ENCODE results near the gene AUP1. TPM values are rescaled to one million over a fixed set of nuclear protein-coding genes. Genes with fewer than 3 reads are reported as not detected.
A peak's percentile ranks its signal among the peaks of the same experiment; 100 is the strongest.

AUP1 gene
- total RNA-seq, 1 experiment from 2014 or later, result 154 TPM

DNA sequence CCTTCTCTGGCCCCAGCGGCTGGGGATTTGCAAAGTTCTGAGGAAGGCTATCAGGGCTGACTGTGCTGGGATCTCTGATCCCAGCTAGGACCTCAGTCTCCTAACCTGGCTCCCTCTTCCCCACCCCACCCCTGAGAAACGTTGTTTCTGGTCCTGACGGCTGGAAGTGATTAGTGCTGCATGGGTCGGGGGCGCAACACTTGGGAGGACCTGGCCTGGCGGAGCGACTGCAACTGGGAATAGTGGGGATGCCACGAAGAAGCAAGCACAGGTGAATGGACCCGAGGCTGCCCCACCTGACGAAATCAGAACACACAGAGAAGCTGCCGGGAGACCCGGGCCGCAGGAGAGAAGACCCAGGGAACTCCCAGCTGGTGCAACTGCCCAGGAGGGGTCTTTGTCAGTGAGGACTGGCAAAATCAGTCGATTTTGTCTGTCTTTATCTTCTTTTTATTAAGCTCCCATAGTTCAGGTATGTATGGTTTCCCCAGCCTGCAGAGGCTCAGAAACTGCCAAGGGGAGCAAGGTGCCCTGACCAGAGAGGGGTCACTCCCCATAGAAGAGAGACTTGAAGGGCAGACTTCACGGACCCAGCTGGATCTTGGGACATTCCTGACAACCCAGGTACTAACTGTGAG lies 29.4 kb downstream of the AUP1 start:
- peaks cover 24% of the 10 kb centered on the region for H3K4me1 Mint-ChIP-seq (ENCODE audit: low read depth, unreplicated experiment)

DNA sequence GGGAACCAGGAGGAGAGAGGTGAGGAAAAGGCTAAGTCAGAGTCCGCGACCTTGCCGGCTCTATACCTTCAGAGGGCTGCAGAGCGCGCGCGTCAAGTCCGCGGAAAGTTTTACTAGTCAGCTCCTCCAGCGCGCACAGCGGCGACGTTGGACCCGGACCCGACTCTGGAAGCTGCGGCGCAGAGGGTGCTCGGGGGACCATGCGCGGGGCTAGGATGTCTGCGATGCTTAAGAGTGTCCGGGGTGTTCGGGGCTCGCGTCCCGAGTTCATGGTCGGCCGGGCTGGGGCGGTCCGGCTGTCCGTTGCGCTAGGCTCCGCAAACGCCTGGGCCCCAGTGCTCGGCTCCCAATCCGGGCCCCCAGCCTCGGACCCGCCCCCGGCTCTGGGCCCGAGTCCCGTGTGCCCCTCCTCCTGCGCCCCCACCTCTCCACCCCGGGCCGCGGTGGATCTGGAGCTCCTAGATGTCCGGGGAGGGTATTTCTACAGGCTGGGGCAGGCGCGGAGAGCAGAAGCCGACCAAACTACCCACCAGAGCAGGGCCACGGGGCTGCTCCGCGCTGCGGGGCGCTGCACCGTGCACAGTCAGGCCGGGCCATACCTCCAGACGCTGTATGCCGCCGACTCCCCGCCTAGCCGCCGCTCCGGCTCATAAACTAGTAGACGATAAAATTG lies 30.1 kb downstream of the AUP1 start, which contains the start of gene LBX2:
Gene LBX2 (minus strand): TSS at position 337 of the 673 bp plus-strand sequence. CDS start 66 bp downstream, at position 271.
- Histone ChIP-seq H3K36me3 (ENCODE audit: control insufficient read depth, insufficient read depth, low read length) (peaks cover 1% of the 10 kb centered on the region; the same call in 1 of the 2 replicates), H3K4me3 (ENCODE audit: low read depth, low read length) (peak within 1 kb of the TSS; percentile 65), H3K4me1 (peaks cover 50% of the 10 kb centered on the region), H3K27me3 (replicated peaks; ENCODE audit: control insufficient read depth, insufficient read depth, low read length) (no peaks in the 10 kb centered on the region), H3K9me3 (no peaks in the 10 kb centered on the region)
- no TSS peak for BruUV-seq (replicated peaks)
- peaks cover 39% of the 10 kb centered on the region for H3K36me3 Mint-ChIP-seq (ENCODE audit: insufficient read depth, unreplicated experiment)
- POLR2A ChIA-PET, result interaction anchor here (1.0 to 5.2 kb wide), 2 partner anchors 10 to 17 kb away, joined by 3 to 17 read pairs; no protein-coding TSS in a partner anchor
- no peaks in the 10 kb centered on the region for H3K27me3 Mint-ChIP-seq (ENCODE audit: insufficient read depth, unreplicated experiment)
- TF ChIP-seq, protein P1, sequence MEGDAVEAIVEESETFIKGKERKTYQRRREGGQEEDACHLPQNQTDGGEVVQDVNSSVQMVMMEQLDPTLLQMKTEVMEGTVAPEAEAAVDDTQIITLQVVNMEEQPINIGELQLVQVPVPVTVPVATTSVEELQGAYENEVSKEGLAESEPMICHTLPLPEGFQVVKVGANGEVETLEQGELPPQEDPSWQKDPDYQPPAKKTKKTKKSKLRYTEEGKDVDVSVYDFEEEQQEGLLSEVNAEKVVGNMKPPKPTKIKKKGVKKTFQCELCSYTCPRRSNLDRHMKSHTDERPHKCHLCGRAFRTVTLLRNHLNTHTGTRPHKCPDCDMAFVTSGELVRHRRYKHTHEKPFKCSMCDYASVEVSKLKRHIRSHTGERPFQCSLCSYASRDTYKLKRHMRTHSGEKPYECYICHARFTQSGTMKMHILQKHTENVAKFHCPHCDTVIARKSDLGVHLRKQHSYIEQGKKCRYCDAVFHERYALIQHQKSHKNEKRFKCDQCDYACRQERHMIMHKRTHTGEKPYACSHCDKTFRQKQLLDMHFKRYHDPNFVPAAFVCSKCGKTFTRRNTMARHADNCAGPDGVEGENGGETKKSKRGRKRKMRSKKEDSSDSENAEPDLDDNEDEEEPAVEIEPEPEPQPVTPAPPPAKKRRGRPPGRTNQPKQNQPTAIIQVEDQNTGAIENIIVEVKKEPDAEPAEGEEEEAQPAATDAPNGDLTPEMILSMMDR (IDR thresholded peaks at IDR 0.05; ENCODE audit: insufficient read depth in 1 of 2, low read depth in 1 of 2, low read length in 1 of 2, severe bottlenecking in 1 of 2, unreplicated experiment in 1 of 2), result no peak
- DNase-seq, result peak in 1 of 2 experiments; percentile 70
- intact Hi-C loops (cut with micrococcal nuclease; ENCODE audit: unreplicated experiment), result loop anchor here (1.0 kb wide), 1 partner anchor 16 kb away; the partner anchor contains the start of gene TTC31
- H3K27ac Mint-ChIP-seq (ENCODE audit: unreplicated experiment), result peak within 1 kb of the TSS; percentile 46
- peaks cover 17% of the 10 kb centered on the region for H3K4me1 Mint-ChIP-seq (ENCODE audit: low read depth, unreplicated experiment)
- H3K9me3 Mint-ChIP-seq (ENCODE audit: unreplicated experiment), result no peaks in the 10 kb centered on the region
- CTCF ChIA-PET, result interaction anchor here (1.1 to 1.3 kb wide), 2 partner anchors 10 to 19 kb away, joined by 3 read pairs; no protein-coding TSS in a partner anchor
- peak within 1 kb of the TSS; percentile 96 for H3K4me3 Mint-ChIP-seq (ENCODE audit: unreplicated experiment)

More for the DNA sequence above, 29.4 kb downstream of the AUP1 start:
- no peaks in the 10 kb centered on the region for H3K9me3 ChIP-seq
- Mint-ChIP-seq H3K9me3 (ENCODE audit: unreplicated experiment) (no peaks in the 10 kb centered on the region), H3K4me3 (ENCODE audit: unreplicated experiment) (peak overlapping the region; percentile 96), H3K36me3 (ENCODE audit: insufficient read depth, unreplicated experiment) (peaks cover 45% of the 10 kb centered on the region), H3K27ac (ENCODE audit: unreplicated experiment) (peak overlapping the region; percentile 46), H3K27me3 (ENCODE audit: insufficient read depth, unreplicated experiment) (no peaks in the 10 kb centered on the region)
- intact Hi-C loops (cut with micrococcal nuclease; ENCODE audit: unreplicated experiment), result loop anchor here (1.0 kb wide), 1 partner anchor 17 kb away; the partner anchor contains the start of gene TTC31
- DNase-seq, result no peak
- H3K36me3 ChIP-seq (ENCODE audit: control insufficient read depth, insufficient read depth, low read length), result peaks cover 1% of the 10 kb centered on the region; the same call in 1 of the 2 replicates
- BruUV-seq (replicated peaks), result no TSS peak
- H3K27me3 ChIP-seq (replicated peaks; ENCODE audit: control insufficient read depth, insufficient read depth, low read length), result no peaks in the 10 kb centered on the region
- TF ChIP-seq, protein P1 (IDR thresholded peaks at IDR 0.05; ENCODE audit: insufficient read depth in 1 of 2, low read depth in 1 of 2, low read length in 1 of 2, severe bottlenecking in 1 of 2, unreplicated experiment in 1 of 2), result no peak
- CTCF ChIA-PET, result interaction anchor here (0.7 to 1.3 kb wide), 3 partner anchors 10 to 35 kb away, joined by 3 read pairs; partner anchors contain the start of gene MOGS
- H3K4me1 ChIP-seq, result peaks cover 50% of the 10 kb centered on the region
- POLR2A ChIA-PET, result interaction anchor here (1.0 to 5.2 kb wide), 2 partner anchors 11 to 18 kb away, joined by 3 to 17 read pairs; no protein-coding TSS in a partner anchor
- H3K4me3 ChIP-seq (ENCODE audit: low read depth, low read length), result peak overlapping the region; percentile 65
